H1 (cell line): ENCODE results near the gene RNASEH2C. TPM values are rescaled to one million over a fixed set of nuclear protein-coding genes. Genes with fewer than 3 reads are reported as not detected.
A peak's percentile ranks its signal among the peaks of the same experiment; 100 is the strongest.

Experiments used
- CTCF ChIA-PET: fragments of 300-600 bp; sonication (Branson Sonifier 250); formaldehyde crosslinking; loops from one replicate; lab custom pipeline; 2021; ENCODE audit not compliant: partially characterized antibody; lab: Charles Lee
- POLR2A ChIA-PET: fragments of 300-600 bp; sonication (Branson Sonifier 250); formaldehyde crosslinking; loops from one replicate; lab custom pipeline; 2021; ENCODE audit warnings: inconsistent platforms; ENCODE audit not compliant: partially characterized antibody; lab: Charles Lee
- DNase-seq, 2 experiments: peaks; one replicate each; pipeline versions ENCODE4 v3.0.0 to v3.0.0-alpha.2; 2010 to 2022; ENCODE audit warnings: low spot score in 2 of 2, low read depth in 1 of 2, mixed read lengths in 1 of 2
- FAIRE-seq: peaks from 2 replicates; lab custom pipeline; 2011; peaks lifted over from hg19 to GRCh38; lab: Jason Lieb, UNC
- H2AFZ ChIP-seq: 2 replicates; pipeline ENCODE4 v1.8.1; 2012; ENCODE audit warnings: low read length, inconsistent platforms
- H2AK5ac ChIP-seq: 2 replicates; pipeline ENCODE4 v1.6.1; 2013; ENCODE audit warnings: low read depth, low read length
- H2BK120ac ChIP-seq: replicated peaks from 2 replicates; pipeline ENCODE3; 2013; ENCODE audit warnings: low read depth, low read length, inconsistent platforms
- H2BK12ac ChIP-seq: 2 replicates; pipeline ENCODE4 v1.6.1; 2013; ENCODE audit warnings: low read depth, low read length
- H2BK15ac ChIP-seq: 2 replicates; pipeline ENCODE4 v1.6.1; 2013; ENCODE audit warnings: low read length
- H2BK20ac ChIP-seq: 2 replicates; pipeline ENCODE4 v1.6.1; 2013; ENCODE audit warnings: low read length
- H2BK5ac ChIP-seq: 2 replicates; pipeline ENCODE4 v1.6.1; 2013; ENCODE audit warnings: low read depth, low read length
- H3K14ac ChIP-seq: 2 replicates; pipeline ENCODE4 v1.6.1; 2013; ENCODE audit warnings: inconsistent platforms; ENCODE audit not compliant: insufficient read length
- H3K18ac ChIP-seq: 2 replicates; pipeline ENCODE4 v1.6.1; 2013; ENCODE audit warnings: low read length; ENCODE audit errors: extremely low read depth
- H3K23ac ChIP-seq: 2 replicates; pipeline ENCODE4 v1.6.1; 2013; ENCODE audit warnings: inconsistent platforms; ENCODE audit not compliant: insufficient read length
- H3K23me2 ChIP-seq: 2 replicates; pipeline ENCODE4 v1.6.1; 2013; ENCODE audit warnings: low read depth, low read length
- H3K27ac ChIP-seq: 2 replicates; pipeline ENCODE4 v1.6.1; 2011; ENCODE audit warnings: low read depth, low read length, inconsistent platforms
- H3K27me3 ChIP-seq, 4 experiments: replicated peaks in 1 of 4; 1 replicate in 1 of 4; 2 replicates in 3 of 4; pipeline versions ENCODE4 v1.6.1 to v1.8.1; 2011 to 2013; ENCODE audit warnings: low read length in 3 of 4, mild to moderate bottlenecking in 3 of 4, inconsistent platforms in 2 of 4, mixed read lengths in 2 of 4, moderate library complexity in 1 of 4; ENCODE audit not compliant: control insufficient read depth in 3 of 4, insufficient read depth in 3 of 4; ENCODE audit errors: extremely low read depth in 1 of 4
- H3K36me3 ChIP-seq, 4 experiments: 2 replicates each; pipeline versions ENCODE4 v1.6.1 to v1.8.1; 2011 to 2013; ENCODE audit warnings: mild to moderate bottlenecking in 4 of 4, low read length in 3 of 4, moderate library complexity in 2 of 4, control low read depth in 1 of 4, inconsistent platforms in 1 of 4; ENCODE audit not compliant: insufficient read depth in 4 of 4, control insufficient read depth in 2 of 4
- H3K4ac ChIP-seq: replicated peaks from 2 replicates; pipeline ENCODE3; 2013; ENCODE audit warnings: low read length, low read depth, mixed read lengths, inconsistent platforms; ENCODE audit not compliant: insufficient read length
- H3K4me1 ChIP-seq, 4 experiments: replicated peaks in 1 of 4; 1 replicate in 1 of 4; 2 replicates in 3 of 4; pipeline versions ENCODE4 v1.6.1 to v1.8.1; 2011 to 2013; ENCODE audit warnings: low read length in 3 of 4, inconsistent platforms in 2 of 4, mixed read lengths in 1 of 4; ENCODE audit not compliant: insufficient read depth in 4 of 4, control insufficient read depth in 3 of 4
- H3K4me2 ChIP-seq, 2 experiments: 2 replicates each; pipeline versions ENCODE4 v1.6.1 to v1.8.1; 2011 to 2013; ENCODE audit warnings: low read depth in 2 of 2, low read length in 2 of 2, control low read depth in 1 of 2, inconsistent platforms in 1 of 2, mild to moderate bottlenecking in 1 of 2; ENCODE audit not compliant: insufficient read depth in 1 of 2
- H3K4me3 ChIP-seq, 4 experiments: fragments of 200-600, 300-600 bp in 1 of 4; sonication (generic), shearing (Covaris generic), sonication (Bioruptor Twin) in 1 of 4; 2 replicates each; pipeline versions ENCODE4 v1.5.1 to v1.8.1; 2011 to 2016; ENCODE audit warnings: low read length in 4 of 4, low read depth in 3 of 4, control low read depth in 2 of 4, inconsistent platforms in 2 of 4, mild to moderate bottlenecking in 2 of 4, mixed read lengths in 1 of 4, moderate library complexity in 1 of 4; ENCODE audit not compliant: insufficient read depth in 2 of 4; ENCODE audit errors: extremely low read depth in 1 of 4
- H3K56ac ChIP-seq: replicated peaks from 2 replicates; pipeline ENCODE3; 2013; ENCODE audit warnings: low read depth, mild to moderate bottlenecking, mixed read lengths, low read length, inconsistent platforms; ENCODE audit not compliant: insufficient read length
- H3K79me1 ChIP-seq: 2 replicates; pipeline ENCODE4 v1.6.1; 2013; ENCODE audit warnings: low read depth, low read length, control low read depth
- H3K79me2 ChIP-seq, 2 experiments: 2 replicates each; pipeline versions ENCODE4 v1.6.1 to v1.8.1; 2012 to 2013; ENCODE audit warnings: low read length in 2 of 2, mild to moderate bottlenecking in 2 of 2, inconsistent platforms in 1 of 2; ENCODE audit not compliant: insufficient read depth in 2 of 2, control insufficient read depth in 1 of 2
- H3K9ac ChIP-seq, 4 experiments: replicated peaks in 1 of 4; 1 replicate in 1 of 4; 2 replicates in 3 of 4; pipeline versions ENCODE4 v1.6.1 to v1.8.1; 2011 to 2013; ENCODE audit warnings: low read depth in 3 of 4, low read length in 3 of 4, control low read depth in 2 of 4, mild to moderate bottlenecking in 2 of 4, moderate library complexity in 2 of 4, inconsistent platforms in 1 of 4; ENCODE audit errors: extremely low read depth in 1 of 4
- H3K9me3 ChIP-seq, 2 experiments: 2 replicates each; pipeline versions ENCODE4 v1.6.1 to v1.8.1; 2012 to 2013; ENCODE audit warnings: mild to moderate bottlenecking in 2 of 2, moderate library complexity in 2 of 2, control low read depth in 1 of 2, inconsistent platforms in 1 of 2, low read depth in 1 of 2, low read length in 1 of 2, mixed read lengths in 1 of 2; ENCODE audit not compliant: insufficient read depth in 2 of 2
- H4K20me1 ChIP-seq, 2 experiments: replicated peaks in 1 of 2; 2 replicates each; pipeline versions ENCODE3 to v1.8.1; 2011 to 2013; ENCODE audit warnings: inconsistent platforms in 2 of 2, low read length in 2 of 2, mild to moderate bottlenecking in 1 of 2; ENCODE audit not compliant: insufficient read depth in 2 of 2, control insufficient read depth in 1 of 2
- H4K5ac ChIP-seq: 2 replicates; pipeline ENCODE4 v1.6.1; 2013; ENCODE audit warnings: low read length, low read depth, mixed read lengths, inconsistent platforms; ENCODE audit not compliant: insufficient read length
- H4K8ac ChIP-seq: 2 replicates; pipeline ENCODE4 v1.8.0; 2013; ENCODE audit warnings: mild to moderate bottlenecking, moderate library complexity, low read length, inconsistent platforms; ENCODE audit not compliant: insufficient read depth; ENCODE audit errors: extremely low read depth
- H4K91ac ChIP-seq: replicated peaks from 2 replicates; pipeline ENCODE3; 2013; ENCODE audit warnings: low read length, mixed read lengths, inconsistent platforms; ENCODE audit not compliant: insufficient read length
- CHD2 ChIP-seq: IDR thresholded peaks from 2 replicates; pipeline ENCODE4 v1.6.1; 2012; ENCODE audit warnings: low read length, improper control_type of control experiment
- RAD21 ChIP-seq, 2 experiments: IDR thresholded peaks in 1 of 2; conservative IDR thresholded peaks in 1 of 2; 2 replicates each; pipeline ENCODE4 v1.6.1; 2011; ENCODE audit warnings: low read depth in 2 of 2, low read length in 2 of 2, improper control_type of control experiment in 1 of 2, inconsistent platforms in 1 of 2, mild to moderate bottlenecking in 1 of 2, moderate library complexity in 1 of 2
- WGBS, 2 experiments: shearing (Covaris generic) in 1 of 2; methylation state at CpG; one replicate each; pipeline versions ENCODE4 v1.1.6 to v1.1.7; 2013 to 2015; ENCODE audit warnings: low lambda C conversion rate in 2 of 2, mixed read lengths in 2 of 2, inconsistent platforms in 1 of 2, low coverage in 1 of 2, missing lambda C conversion rate in 1 of 2; ENCODE audit not compliant: insufficient replicate concordance in 2 of 2, insufficient coverage in 1 of 2, insufficient read length in 1 of 2; ENCODE audit errors: extremely low coverage in 1 of 2, missing lambda C conversion rate in 1 of 2; 5-methylcytosine and 5-hydroxymethylcytosine counted together
- polyA plus RNA-seq, 7 experiments: library from polyadenylated mRNA; depleted of rRNA in 3 of 7; stranded (reverse) in 5 of 7; unstranded in 2 of 7; fragments of >200 nt in 5 of 7; fragments of 200-250 nt in 2 of 7; gene quantifications; 1 replicate in 5 of 7; 2 replicates in 1 of 7; 4 replicates in 1 of 7; pipeline versions ENCODE4 v1.2.1 to v1.2.3, GENCODE V29; 2011 to 2013; ENCODE audit warnings: missing spikeins in 2 of 7, mixed read lengths in 2 of 7
- total RNA-seq: library from RNA; stranded (reverse); fragmentation: NEBNext Ultra II Directional; extraction: Animal tissue kit (Norgen Biotek cat#: 25700); gene quantifications from 2 replicates; pipeline ENCODE4 v1.2.1, GENCODE V29; 2021
- TF ChIP-seq, protein P1 (sequence below), 3 experiments: IDR thresholded peaks; 1 replicate in 2 of 3; 2 replicates in 1 of 3; pipeline versions ENCODE4 v1.5.1 to v1.6.1; 2011; ENCODE audit warnings: low read length in 3 of 3, mild to moderate bottlenecking in 3 of 3, inconsistent platforms in 2 of 3, low read depth in 1 of 3, moderate library complexity in 1 of 3; ENCODE audit not compliant: insufficient read depth in 1 of 3; ENCODE audit errors: control extremely low read depth in 1 of 3

RNASEH2C gene
- total and polyA plus RNA-seq, 2 of the 8 experiments (the other 6 are each of a cell fraction or from before 2014, with no cell fraction given) = 40.2 to 60.3 TPM

GRCh38 chr11:65726660-65727059 lies 6.1 kb upstream of the RNASEH2C start:
- Histone ChIP-seq H2AK5ac (no peak overlapping the region), H3K79me2 (no peaks in the 10 kb centered on the region), H3K23me2 (no peaks in the 10 kb centered on the region), H3K4me2 (no peak overlapping the region), H3K27ac (no peak overlapping the region), H3K23ac (no peak overlapping the region), H3K4me3 (no peak overlapping the region), H4K5ac (no peak overlapping the region), H3K9me3 (no peaks in the 10 kb centered on the region), H4K91ac (no peak overlapping the region), H3K27me3 (peaks cover 0 to 5% (median 1%) of the 10 kb centered on the region in 4 experiments; a peak in 2 of 7 replicates), H3K79me1 (no peaks in the 10 kb centered on the region), H3K4me1 (no peaks in the 10 kb centered on the region), H4K8ac (no peak overlapping the region), H2BK5ac (no peak overlapping the region), H4K20me1 (no peaks in the 10 kb centered on the region), H2AFZ (no peak overlapping the region), H2BK12ac (no peak overlapping the region), H3K56ac (no peak overlapping the region), H2BK20ac (no peak overlapping the region), H3K4ac (no peak overlapping the region), H2BK15ac (peak overlapping the region; percentile 29; the same call in 1 of the 2 replicates), H2BK120ac (no peak overlapping the region), H3K9ac (no peak overlapping the region), H3K18ac (no peak overlapping the region), H3K36me3 (no peaks in the 10 kb centered on the region), H3K14ac (no peak overlapping the region)
- ChIA-PET CTCF (interaction anchor here (0.7 to 3.5 kb wide), 20 partner anchors 9 to 650 kb away, joined by 3 to 26 read pairs (median 5); partner anchors contain the start of gene KAT5), POLR2A (interaction anchor here (1.2 to 5.0 kb wide), 4 partner anchors 9 to 133 kb away, joined by 3 to 25 read pairs (median 3); partner anchors contain the start of genes KAT5 and MUS81)
- no peak for FAIRE-seq
- TF ChIP-seq CHD2 = no peak
- TF ChIP-seq RAD21 (IDR thresholded peaks at IDR 0.05 in 1 of 2, conservative IDR thresholded peaks at IDR 0.05 in 1 of 2; ENCODE audit: low read depth in 2 of 2, low read length in 2 of 2) = peak in 1 of 2 experiments; percentile 13; a peak in 1 of 4 replicates
- TF ChIP-seq, protein P1, sequence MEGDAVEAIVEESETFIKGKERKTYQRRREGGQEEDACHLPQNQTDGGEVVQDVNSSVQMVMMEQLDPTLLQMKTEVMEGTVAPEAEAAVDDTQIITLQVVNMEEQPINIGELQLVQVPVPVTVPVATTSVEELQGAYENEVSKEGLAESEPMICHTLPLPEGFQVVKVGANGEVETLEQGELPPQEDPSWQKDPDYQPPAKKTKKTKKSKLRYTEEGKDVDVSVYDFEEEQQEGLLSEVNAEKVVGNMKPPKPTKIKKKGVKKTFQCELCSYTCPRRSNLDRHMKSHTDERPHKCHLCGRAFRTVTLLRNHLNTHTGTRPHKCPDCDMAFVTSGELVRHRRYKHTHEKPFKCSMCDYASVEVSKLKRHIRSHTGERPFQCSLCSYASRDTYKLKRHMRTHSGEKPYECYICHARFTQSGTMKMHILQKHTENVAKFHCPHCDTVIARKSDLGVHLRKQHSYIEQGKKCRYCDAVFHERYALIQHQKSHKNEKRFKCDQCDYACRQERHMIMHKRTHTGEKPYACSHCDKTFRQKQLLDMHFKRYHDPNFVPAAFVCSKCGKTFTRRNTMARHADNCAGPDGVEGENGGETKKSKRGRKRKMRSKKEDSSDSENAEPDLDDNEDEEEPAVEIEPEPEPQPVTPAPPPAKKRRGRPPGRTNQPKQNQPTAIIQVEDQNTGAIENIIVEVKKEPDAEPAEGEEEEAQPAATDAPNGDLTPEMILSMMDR (IDR thresholded peaks at IDR 0.05; ENCODE audit: control extremely low read depth in 1 of 3, insufficient read depth in 1 of 3, low read depth in 1 of 3, low read length in 3 of 3) = peak in 2 of 3 experiments; percentile 13 to 51; a peak in 2 of 4 replicates
- 68% methylated on average over 6 of the region's 6 CpGs; no CpG with 5 or more reads in 1 of the 2 experiments for WGBS, 2 experiments
- DNase-seq = no peak
